Measurements from ENCODE around the gene NCEH1.

The NCEH1 gene

GRCh38 chr3:172651936-172652625 lies 58.8 kb downstream of the NCEH1 start:
- H3K27me3 ChIP-seq (ENCODE audit: control insufficient read depth, insufficient read depth, low read length): no peaks in the 10 kb centered on the region
- no peak overlapping the region for H3K4me3 ChIP-seq (ENCODE audit: low read depth, low read length)
- no peaks in the 10 kb centered on the region for H3K4me1 ChIP-seq (ENCODE audit: control insufficient read depth, insufficient read depth, low read length)
- H3K9ac ChIP-seq (ENCODE audit: low read depth, low read length): no peak overlapping the region
- H3K9me3 ChIP-seq (ENCODE audit: control insufficient read depth, insufficient read depth, low read length): no peaks in the 10 kb centered on the region
- H3K36me3 ChIP-seq (ENCODE audit: control insufficient read depth, insufficient read depth, low read length): peaks cover 3% of the 10 kb centered on the region

- no peaks in the 10 kb centered on the region for H3K4me1 ChIP-seq (ENCODE audit: control insufficient read depth, insufficient read depth, low read length)
- H3K4me3 ChIP-seq (ENCODE audit: low read depth, low read length): no peak overlapping the region
- H3K9me3 ChIP-seq (ENCODE audit: control insufficient read depth, insufficient read depth, low read length): no peaks in the 10 kb centered on the region
- H3K27me3 ChIP-seq (ENCODE audit: control insufficient read depth, insufficient read depth, low read length): no peaks in the 10 kb centered on the region
- H3K9ac ChIP-seq (ENCODE audit: low read depth, low read length): no peak overlapping the region
- peaks cover 3% of the 10 kb centered on the region for H3K36me3 ChIP-seq (ENCODE audit: control insufficient read depth, insufficient read depth, low read length)
Observed at GRCh38 chr3:172649987-172650386, 60.9 kb downstream of the NCEH1 start.

- no peak overlapping the region for H3K9ac ChIP-seq (ENCODE audit: low read depth, low read length)
- no peak overlapping the region for H3K4me3 ChIP-seq (ENCODE audit: low read depth, low read length)
- no peaks in the 10 kb centered on the region for H3K27me3 ChIP-seq (ENCODE audit: control insufficient read depth, insufficient read depth, low read length)
- H3K9me3 ChIP-seq (ENCODE audit: control insufficient read depth, insufficient read depth, low read length): no peaks in the 10 kb centered on the region
- no peaks in the 10 kb centered on the region for H3K36me3 ChIP-seq (ENCODE audit: control insufficient read depth, insufficient read depth, low read length)
- no peaks in the 10 kb centered on the region for H3K4me1 ChIP-seq (ENCODE audit: control insufficient read depth, insufficient read depth, low read length)
Observed at GRCh38 chr3:172648747-172649146, 62.1 kb downstream of the NCEH1 start.

- Histone ChIP-seq H3K27me3 (ENCODE audit: control insufficient read depth, insufficient read depth, low read length) (no peaks in the 10 kb centered on the region), H3K4me1 (ENCODE audit: control insufficient read depth, insufficient read depth, low read length) (no peaks in the 10 kb centered on the region), H3K36me3 (ENCODE audit: control insufficient read depth, insufficient read depth, low read length) (no peaks in the 10 kb centered on the region), H3K4me3 (ENCODE audit: low read depth, low read length) (no peak overlapping the region), H3K9me3 (ENCODE audit: control insufficient read depth, insufficient read depth, low read length) (no peaks in the 10 kb centered on the region), H3K9ac (ENCODE audit: low read depth, low read length) (no peak overlapping the region)
Observed at GRCh38 chr3:172647823-172648222, 63.0 kb downstream of the NCEH1 start.

- no peaks in the 10 kb centered on the region for H3K36me3 ChIP-seq (ENCODE audit: control insufficient read depth, insufficient read depth, low read length)
- no peaks in the 10 kb centered on the region for H3K9me3 ChIP-seq (ENCODE audit: control insufficient read depth, insufficient read depth, low read length)
- no peak overlapping the region for H3K4me3 ChIP-seq (ENCODE audit: low read depth, low read length)
- no peaks in the 10 kb centered on the region for H3K4me1 ChIP-seq (ENCODE audit: control insufficient read depth, insufficient read depth, low read length)
- H3K9ac ChIP-seq (ENCODE audit: low read depth, low read length): no peak overlapping the region
- H3K27me3 ChIP-seq (ENCODE audit: control insufficient read depth, insufficient read depth, low read length): no peaks in the 10 kb centered on the region
Observed at GRCh38 chr3:172647080-172647479, 63.8 kb downstream of the NCEH1 start.

GRCh38 chr3:172646439-172647015 lies 64.3 kb downstream of the NCEH1 start:
- H3K27me3 ChIP-seq (ENCODE audit: control insufficient read depth, insufficient read depth, low read length): no peaks in the 10 kb centered on the region
- H3K9ac ChIP-seq (ENCODE audit: low read depth, low read length): no peak overlapping the region
- no peaks in the 10 kb centered on the region for H3K9me3 ChIP-seq (ENCODE audit: control insufficient read depth, insufficient read depth, low read length)
- no peaks in the 10 kb centered on the region for H3K4me1 ChIP-seq (ENCODE audit: control insufficient read depth, insufficient read depth, low read length)
- H3K4me3 ChIP-seq (ENCODE audit: low read depth, low read length): no peak overlapping the region
- H3K36me3 ChIP-seq (ENCODE audit: control insufficient read depth, insufficient read depth, low read length): no peaks in the 10 kb centered on the region

- Histone ChIP-seq H3K36me3 (ENCODE audit: control insufficient read depth, insufficient read depth, low read length) (no peaks in the 10 kb centered on the region), H3K27me3 (ENCODE audit: control insufficient read depth, insufficient read depth, low read length) (no peaks in the 10 kb centered on the region), H3K9me3 (ENCODE audit: control insufficient read depth, insufficient read depth, low read length) (no peaks in the 10 kb centered on the region), H3K4me1 (ENCODE audit: control insufficient read depth, insufficient read depth, low read length) (no peaks in the 10 kb centered on the region), H3K9ac (ENCODE audit: low read depth, low read length) (no peak overlapping the region), H3K4me3 (ENCODE audit: low read depth, low read length) (no peak overlapping the region)
Observed at GRCh38 chr3:172644258-172644657, 66.6 kb downstream of the NCEH1 start.

GRCh38 chr3:172643506-172644179 lies 67.2 kb downstream of the NCEH1 start:
- no peaks in the 10 kb centered on the region for H3K27me3 ChIP-seq (ENCODE audit: control insufficient read depth, insufficient read depth, low read length)
- H3K9me3 ChIP-seq (ENCODE audit: control insufficient read depth, insufficient read depth, low read length): no peaks in the 10 kb centered on the region
- H3K4me3 ChIP-seq (ENCODE audit: low read depth, low read length): no peak overlapping the region
- H3K9ac ChIP-seq (ENCODE audit: low read depth, low read length): no peak overlapping the region
- no peaks in the 10 kb centered on the region for H3K36me3 ChIP-seq (ENCODE audit: control insufficient read depth, insufficient read depth, low read length)
- no peaks in the 10 kb centered on the region for H3K4me1 ChIP-seq (ENCODE audit: control insufficient read depth, insufficient read depth, low read length)

- Histone ChIP-seq H3K9ac (ENCODE audit: low read depth, low read length) (no peak overlapping the region), H3K9me3 (ENCODE audit: control insufficient read depth, insufficient read depth, low read length) (no peaks in the 10 kb centered on the region), H3K27me3 (ENCODE audit: control insufficient read depth, insufficient read depth, low read length) (no peaks in the 10 kb centered on the region), H3K36me3 (ENCODE audit: control insufficient read depth, insufficient read depth, low read length) (no peaks in the 10 kb centered on the region), H3K4me1 (ENCODE audit: control insufficient read depth, insufficient read depth, low read length) (no peaks in the 10 kb centered on the region), H3K4me3 (ENCODE audit: low read depth, low read length) (no peak overlapping the region)
Observed at GRCh38 chr3:172641291-172641690, 69.6 kb downstream of the NCEH1 start.

GRCh38 chr3:172640751-172641150 lies 70.1 kb downstream of the NCEH1 start:
- Histone ChIP-seq H3K9ac (ENCODE audit: low read depth, low read length) (no peak overlapping the region), H3K36me3 (ENCODE audit: control insufficient read depth, insufficient read depth, low read length) (no peaks in the 10 kb centered on the region), H3K4me3 (ENCODE audit: low read depth, low read length) (no peak overlapping the region), H3K27me3 (ENCODE audit: control insufficient read depth, insufficient read depth, low read length) (no peaks in the 10 kb centered on the region), H3K4me1 (ENCODE audit: control insufficient read depth, insufficient read depth, low read length) (no peaks in the 10 kb centered on the region), H3K9me3 (ENCODE audit: control insufficient read depth, insufficient read depth, low read length) (no peaks in the 10 kb centered on the region)

- Histone ChIP-seq H3K27me3 (ENCODE audit: control insufficient read depth, insufficient read depth, low read length) (no peaks in the 10 kb centered on the region), H3K4me1 (ENCODE audit: control insufficient read depth, insufficient read depth, low read length) (no peaks in the 10 kb centered on the region), H3K36me3 (ENCODE audit: control insufficient read depth, insufficient read depth, low read length) (peaks cover 16% of the 10 kb centered on the region), H3K9me3 (ENCODE audit: control insufficient read depth, insufficient read depth, low read length) (no peaks in the 10 kb centered on the region), H3K4me3 (ENCODE audit: low read depth, low read length) (no peak overlapping the region), H3K9ac (ENCODE audit: low read depth, low read length) (no peak overlapping the region)
Observed at GRCh38 chr3:172635588-172635987, 75.3 kb downstream of the NCEH1 start.

- H3K4me3 ChIP-seq (ENCODE audit: low read depth, low read length): no peak overlapping the region
- H3K4me1 ChIP-seq (ENCODE audit: control insufficient read depth, insufficient read depth, low read length): no peaks in the 10 kb centered on the region
- no peak overlapping the region for H3K9ac ChIP-seq (ENCODE audit: low read depth, low read length)
- peaks cover 16% of the 10 kb centered on the region for H3K36me3 ChIP-seq (ENCODE audit: control insufficient read depth, insufficient read depth, low read length)
- no peaks in the 10 kb centered on the region for H3K27me3 ChIP-seq (ENCODE audit: control insufficient read depth, insufficient read depth, low read length)
- H3K9me3 ChIP-seq (ENCODE audit: control insufficient read depth, insufficient read depth, low read length): no peaks in the 10 kb centered on the region
Observed at GRCh38 chr3:172634948-172635347, 75.9 kb downstream of the NCEH1 start.
